HEK293 (cell line): ENCODE measurements around the gene EZH1.

Experiments used
- EGR2 ChIP-seq: fragments of 450-650 bp; formaldehyde crosslinking; IDR thresholded peaks from 2 replicates; pipeline ENCODE4 v1.5.1; 2016; ENCODE audit warnings: low read depth, missing biosample characterization, missing genetic modification characterization
- GLI4 ChIP-seq: fragments of 450-650 bp; formaldehyde crosslinking; IDR thresholded peaks from 2 replicates; pipeline ENCODE4 v1.5.1; 2016; ENCODE audit warnings: missing biosample characterization, missing genetic modification characterization
- KLF10 ChIP-seq: fragments of 450-650 bp; IDR thresholded peaks from 2 replicates; pipeline ENCODE4 v1.5.1; 2018; ENCODE audit warnings: missing biosample characterization, mild to moderate bottlenecking, missing genetic modification characterization
- MZF1 ChIP-seq: fragments of 450-650 bp; formaldehyde crosslinking; IDR thresholded peaks from 2 replicates; pipeline ENCODE4 v1.5.1; 2017; ENCODE audit warnings: missing biosample characterization, missing genetic modification characterization, borderline replicate concordance
- PRDM1 ChIP-seq: fragments of 450-650 bp; formaldehyde crosslinking; IDR thresholded peaks from 2 replicates; pipeline ENCODE4; 2016; ENCODE audit warnings: missing biosample characterization, missing genetic modification characterization
- SCRT2 ChIP-seq: fragments of 450-650 bp; formaldehyde crosslinking; IDR thresholded peaks from 2 replicates; pipeline ENCODE4 v1.5.1; 2016; ENCODE audit warnings: missing biosample characterization, missing genetic modification characterization
- SP2 ChIP-seq: fragments of 450-650 bp; formaldehyde crosslinking; IDR thresholded peaks from 2 replicates; pipeline ENCODE4 v1.5.1; 2016; ENCODE audit warnings: missing biosample characterization, missing genetic modification characterization
- SP7 ChIP-seq: fragments of 450-650 bp; formaldehyde crosslinking; IDR thresholded peaks from 2 replicates; pipeline ENCODE4 v1.5.1; 2016; ENCODE audit warnings: missing biosample characterization, missing genetic modification characterization
- TRIM28 ChIP-seq: IDR thresholded peaks from 2 replicates; pipeline ENCODE4 v1.6.1; 2011; ENCODE audit warnings: low read length, control low read depth, borderline replicate concordance
- ZBTB1 ChIP-seq: fragments of 450-650 bp; formaldehyde crosslinking; IDR thresholded peaks from 2 replicates; pipeline ENCODE4 v1.5.1; 2016; ENCODE audit warnings: missing biosample characterization, missing genetic modification characterization
- ZBTB6 ChIP-seq: fragments of 450-650 bp; formaldehyde crosslinking; IDR thresholded peaks from 2 replicates; pipeline ENCODE4 v1.5.1; 2017; ENCODE audit warnings: missing biosample characterization, missing genetic modification characterization
- ZBTB8A ChIP-seq: fragments of 450-650 bp; formaldehyde crosslinking; IDR thresholded peaks from 2 replicates; pipeline ENCODE4 v1.5.1; 2016; ENCODE audit warnings: missing biosample characterization, missing genetic modification characterization
- ZFP69B ChIP-seq: fragments of 450-650 bp; formaldehyde crosslinking; IDR thresholded peaks from 2 replicates; pipeline ENCODE4 v1.5.1; 2016; ENCODE audit warnings: missing biosample characterization, missing genetic modification characterization
- ZNF146 ChIP-seq: fragments of 450-650 bp; formaldehyde crosslinking; IDR thresholded peaks from 2 replicates; pipeline ENCODE4 v1.5.1; 2016; ENCODE audit warnings: missing biosample characterization, missing genetic modification characterization
- ZNF223 ChIP-seq: fragments of 450-650 bp; formaldehyde crosslinking; IDR thresholded peaks from 2 replicates; pipeline ENCODE4 v1.5.1; 2016; ENCODE audit warnings: missing biosample characterization, missing genetic modification characterization
- ZNF274 ChIP-seq, 2 experiments: fragments of 200-500 bp in 1 of 2; fragments of 450-650 bp in 1 of 2; sonication (Bioruptor generic) in 1 of 2; formaldehyde crosslinking in 1 of 2; IDR thresholded peaks; 2 replicates each; pipeline versions ENCODE4 v1.5.1 to v1.6.1; 2014 to 2016; ENCODE audit warnings: borderline replicate concordance in 1 of 2, inconsistent platforms in 1 of 2, low read length in 1 of 2, missing biosample characterization in 1 of 2, missing genetic modification characterization in 1 of 2
- ZNF302 ChIP-seq: fragments of 450-650 bp; formaldehyde crosslinking; IDR thresholded peaks from 2 replicates; pipeline ENCODE4 v1.5.1; 2016; ENCODE audit warnings: missing biosample characterization, missing genetic modification characterization, low read depth
- ZNF354C ChIP-seq: fragments of 450-650 bp; formaldehyde crosslinking; IDR thresholded peaks from 2 replicates; pipeline ENCODE4 v1.5.1; 2016; ENCODE audit warnings: missing biosample characterization, missing genetic modification characterization, low read depth, borderline replicate concordance
- ZNF513 ChIP-seq: fragments of 450-650 bp; IDR thresholded peaks from 2 replicates; pipeline ENCODE4 v1.5.1; 2018; ENCODE audit warnings: missing biosample characterization, missing genetic modification characterization
- ZNF585B ChIP-seq: fragments of 450-650 bp; formaldehyde crosslinking; IDR thresholded peaks from 2 replicates; pipeline ENCODE4 v1.5.1; 2016; ENCODE audit warnings: missing biosample characterization, missing genetic modification characterization
- ZNF610 ChIP-seq: fragments of 450-650 bp; formaldehyde crosslinking; IDR thresholded peaks from 2 replicates; pipeline ENCODE4 v1.5.1; 2016; ENCODE audit warnings: missing biosample characterization, missing genetic modification characterization, borderline replicate concordance
- ZNF623 ChIP-seq: fragments of 450-650 bp; formaldehyde crosslinking; IDR thresholded peaks from 2 replicates; pipeline ENCODE4 v1.5.1; 2016; ENCODE audit warnings: missing biosample characterization, missing genetic modification characterization
- ZNF664 ChIP-seq: fragments of 450-650 bp; formaldehyde crosslinking; IDR thresholded peaks from 2 replicates; pipeline ENCODE4 v1.5.1; 2016; ENCODE audit warnings: missing biosample characterization, missing genetic modification characterization
- ZNF777 ChIP-seq: fragments of 450-650 bp; formaldehyde crosslinking; IDR thresholded peaks from 2 replicates; pipeline ENCODE4 v1.5.1; 2017; ENCODE audit warnings: missing biosample characterization, missing genetic modification characterization, borderline replicate concordance
- ZNF785 ChIP-seq: fragments of 450-650 bp; formaldehyde crosslinking; IDR thresholded peaks from 2 replicates; pipeline ENCODE4 v1.5.1; 2016; ENCODE audit warnings: missing biosample characterization, missing genetic modification characterization
- ZSCAN16 ChIP-seq: fragments of 450-650 bp; formaldehyde crosslinking; IDR thresholded peaks from 2 replicates; pipeline ENCODE4 v1.5.1; 2016; ENCODE audit warnings: missing biosample characterization, missing genetic modification characterization
- ZSCAN5A ChIP-seq: fragments of 450-650 bp; formaldehyde crosslinking; IDR thresholded peaks from 2 replicates; pipeline ENCODE4 v1.5.1; 2016; ENCODE audit warnings: missing biosample characterization, missing genetic modification characterization
- TF ChIP-seq, protein P1 (sequence below): fragments of 450-650 bp; formaldehyde crosslinking; IDR thresholded peaks from 2 replicates; pipeline ENCODE4 v1.5.1; 2016; ENCODE audit warnings: missing biosample characterization, missing genetic modification characterization
- TF ChIP-seq, protein P2 (sequence below): fragments of 450-650 bp; formaldehyde crosslinking; IDR thresholded peaks from 2 replicates; pipeline ENCODE4 v1.5.1; 2016; ENCODE audit warnings: missing biosample characterization, missing genetic modification characterization, borderline replicate concordance

The EZH1 gene

GRCh38 chr17:42677921-42678781 lies 66.7 kb downstream of the EZH1 start (continued):
- TF ChIP-seq ZNF223 (no peak), ZSCAN16 (tag by site-specific recombination) (no peak), PRDM1 (tag by site-specific recombination) (no peak), ZNF274 (IDR thresholded peaks at IDR 0.05; ENCODE audit: low read length) (no peak), ZNF274 (tag by site-specific recombination; IDR thresholded peaks at IDR 0.05; ENCODE audit: borderline replicate concordance) (no peak), SP2 (tag by site-specific recombination) (peak; percentile 62), MZF1 (tag by site-specific recombination) (no peak), ZBTB8A (tag by site-specific recombination) (peak; percentile 63), ZNF513 (no peak), TRIM28 (no peak), SCRT2 (tag by site-specific recombination) (no peak), ZNF664 (tag by site-specific recombination) (no peak), ZNF777 (tag by site-specific recombination) (no peak), ZNF610 (no peak), ZFP69B (tag by site-specific recombination) (peak; percentile 98), ZNF623 (tag by site-specific recombination) (no peak), ZBTB6 (tag by site-specific recombination) (peak; percentile 34; the same call in 1 of the 2 replicates), ZNF302 (tag by site-specific recombination) (no peak), ZNF354C (no peak), KLF10 (tag by site-specific recombination) (peak; percentile 85), ZNF585B (tag by site-specific recombination) (no peak), ZSCAN5A (tag by site-specific recombination) (no peak), GLI4 (no peak), EGR2 (tag by site-specific recombination) (no peak), SP7 (tag by site-specific recombination) (peak; percentile 15; the same call in 1 of the 2 replicates), ZNF146 (no peak), ZBTB1 (no peak), ZNF785 (tag by site-specific recombination) (no peak)
- TF ChIP-seq, protein P1, sequence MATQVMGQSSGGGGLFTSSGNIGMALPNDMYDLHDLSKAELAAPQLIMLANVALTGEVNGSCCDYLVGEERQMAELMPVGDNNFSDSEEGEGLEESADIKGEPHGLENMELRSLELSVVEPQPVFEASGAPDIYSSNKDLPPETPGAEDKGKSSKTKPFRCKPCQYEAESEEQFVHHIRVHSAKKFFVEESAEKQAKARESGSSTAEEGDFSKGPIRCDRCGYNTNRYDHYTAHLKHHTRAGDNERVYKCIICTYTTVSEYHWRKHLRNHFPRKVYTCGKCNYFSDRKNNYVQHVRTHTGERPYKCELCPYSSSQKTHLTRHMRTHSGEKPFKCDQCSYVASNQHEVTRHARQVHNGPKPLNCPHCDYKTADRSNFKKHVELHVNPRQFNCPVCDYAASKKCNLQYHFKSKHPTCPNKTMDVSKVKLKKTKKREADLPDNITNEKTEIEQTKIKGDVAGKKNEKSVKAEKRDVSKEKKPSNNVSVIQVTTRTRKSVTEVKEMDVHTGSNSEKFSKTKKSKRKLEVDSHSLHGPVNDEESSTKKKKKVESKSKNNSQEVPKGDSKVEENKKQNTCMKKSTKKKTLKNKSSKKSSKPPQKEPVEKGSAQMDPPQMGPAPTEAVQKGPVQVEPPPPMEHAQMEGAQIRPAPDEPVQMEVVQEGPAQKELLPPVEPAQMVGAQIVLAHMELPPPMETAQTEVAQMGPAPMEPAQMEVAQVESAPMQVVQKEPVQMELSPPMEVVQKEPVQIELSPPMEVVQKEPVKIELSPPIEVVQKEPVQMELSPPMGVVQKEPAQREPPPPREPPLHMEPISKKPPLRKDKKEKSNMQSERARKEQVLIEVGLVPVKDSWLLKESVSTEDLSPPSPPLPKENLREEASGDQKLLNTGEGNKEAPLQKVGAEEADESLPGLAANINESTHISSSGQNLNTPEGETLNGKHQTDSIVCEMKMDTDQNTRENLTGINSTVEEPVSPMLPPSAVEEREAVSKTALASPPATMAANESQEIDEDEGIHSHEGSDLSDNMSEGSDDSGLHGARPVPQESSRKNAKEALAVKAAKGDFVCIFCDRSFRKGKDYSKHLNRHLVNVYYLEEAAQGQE (tag by site-specific recombination), result no peak
- TF ChIP-seq, protein P2, sequence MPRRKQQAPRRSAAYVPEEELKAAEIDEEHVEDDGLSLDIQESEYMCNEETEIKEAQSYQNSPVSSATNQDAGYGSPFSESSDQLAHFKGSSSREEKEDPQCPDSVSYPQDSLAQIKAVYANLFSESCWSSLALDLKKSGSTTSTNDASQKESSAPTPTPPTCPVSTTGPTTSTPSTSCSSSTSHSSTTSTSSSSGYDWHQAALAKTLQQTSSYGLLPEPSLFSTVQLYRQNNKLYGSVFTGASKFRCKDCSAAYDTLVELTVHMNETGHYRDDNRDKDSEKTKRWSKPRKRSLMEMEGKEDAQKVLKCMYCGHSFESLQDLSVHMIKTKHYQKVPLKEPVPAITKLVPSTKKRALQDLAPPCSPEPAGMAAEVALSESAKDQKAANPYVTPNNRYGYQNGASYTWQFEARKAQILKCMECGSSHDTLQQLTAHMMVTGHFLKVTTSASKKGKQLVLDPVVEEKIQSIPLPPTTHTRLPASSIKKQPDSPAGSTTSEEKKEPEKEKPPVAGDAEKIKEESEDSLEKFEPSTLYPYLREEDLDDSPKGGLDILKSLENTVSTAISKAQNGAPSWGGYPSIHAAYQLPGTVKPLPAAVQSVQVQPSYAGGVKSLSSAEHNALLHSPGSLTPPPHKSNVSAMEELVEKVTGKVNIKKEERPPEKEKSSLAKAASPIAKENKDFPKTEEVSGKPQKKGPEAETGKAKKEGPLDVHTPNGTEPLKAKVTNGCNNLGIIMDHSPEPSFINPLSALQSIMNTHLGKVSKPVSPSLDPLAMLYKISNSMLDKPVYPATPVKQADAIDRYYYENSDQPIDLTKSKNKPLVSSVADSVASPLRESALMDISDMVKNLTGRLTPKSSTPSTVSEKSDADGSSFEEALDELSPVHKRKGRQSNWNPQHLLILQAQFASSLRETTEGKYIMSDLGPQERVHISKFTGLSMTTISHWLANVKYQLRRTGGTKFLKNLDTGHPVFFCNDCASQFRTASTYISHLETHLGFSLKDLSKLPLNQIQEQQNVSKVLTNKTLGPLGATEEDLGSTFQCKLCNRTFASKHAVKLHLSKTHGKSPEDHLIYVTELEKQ (tag by site-specific recombination), result no peak
